Measurements from ENCODE around the gene ZBTB7C. TPM values are rescaled to one million over a fixed set of nuclear protein-coding genes. Genes with fewer than 3 reads are reported as not detected.

Gene ZBTB7C
- total RNA-seq, 5 donors from 2014 or later (not counting 1 experiment from before 2014, with no cell fraction given), result 0.06 TPM; not detected in 4

- DNase-seq, result no peak
- H3K9me3 ChIP-seq, result no peaks in the 10 kb centered on the region
- H3K27ac Mint-ChIP-seq, result no peak overlapping the region
- no peak overlapping the region for H3K4me3 ChIP-seq (ENCODE audit: control insufficient read depth in 1 of 2, extremely low read depth in 1 of 2, low read length in 1 of 2)
- H3K9me3 Mint-ChIP-seq, result peaks cover 10 to 16% (median 13%) of the 10 kb centered on the region in 3 donors
- H3K36me3 Mint-ChIP-seq, result no peaks in the 10 kb centered on the region
- ChIA-PET POLR2A (no interaction called here), CTCF (no interaction called here)
- no peak for ATAC-seq (replicated peaks in 1 of 4)
- no peak overlapping the region for H3K27ac ChIP-seq (ENCODE audit: low read length)
- no peaks in the 10 kb centered on the region for H3K36me3 ChIP-seq (ENCODE audit: control insufficient read depth in 2 of 2, extremely low read depth in 1 of 2, insufficient read depth in 1 of 2, low read length in 1 of 2)
- no peaks in the 10 kb centered on the region for H3K4me1 ChIP-seq (ENCODE audit: control insufficient read depth in 1 of 2, extremely low read depth in 1 of 2, insufficient read depth in 2 of 2, low read length in 2 of 2)
- H3K4me1 Mint-ChIP-seq, result no peaks in the 10 kb centered on the region
- peaks cover 14 to 19% of the 10 kb centered on the region in 2 donors for H3K27me3 Mint-ChIP-seq
- H3K27me3 ChIP-seq (replicated peaks in 1 of 2; ENCODE audit: control insufficient read depth in 2 of 2, extremely low read depth in 1 of 2, insufficient read depth in 2 of 2, low read length in 1 of 2), result no peaks in the 10 kb centered on the region
- no peak overlapping the region for H3K4me3 Mint-ChIP-seq
These were observed 164.7 kb downstream of the ZBTB7C start for GRCh38 chr18:48244530-48244929.

DNA sequence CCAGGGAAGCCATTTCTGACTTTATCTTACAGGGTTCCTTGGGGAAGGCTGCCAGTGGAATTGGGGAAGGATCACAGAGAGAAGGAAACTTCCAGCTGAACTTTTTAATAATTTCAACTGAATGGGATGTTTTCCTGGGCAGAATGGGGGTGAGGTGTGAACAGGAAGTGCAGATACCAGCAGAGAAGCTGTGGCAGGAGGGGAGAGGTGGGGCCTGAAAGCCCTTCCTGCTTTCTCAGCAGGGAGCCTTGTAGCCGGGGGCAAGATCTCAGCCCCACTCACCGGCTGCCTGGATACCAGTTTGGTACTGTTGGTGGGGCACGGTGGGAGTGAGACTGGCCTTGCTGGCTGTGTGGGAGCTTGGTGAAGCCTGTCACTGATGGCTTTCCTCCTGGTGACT is 170.5 kb downstream of the ZBTB7C start:
- no peak for ATAC-seq (replicated peaks in 1 of 4)
- peak overlapping the region in 1 of 3 donors; percentile 39 for H3K4me3 Mint-ChIP-seq
- no peaks in the 10 kb centered on the region for H3K9me3 ChIP-seq
- H3K4me1 Mint-ChIP-seq, result peaks cover 0 to 9% (median 6%) of the 10 kb centered on the region in 3 donors
- ChIA-PET POLR2A (no interaction called here), CTCF (interaction anchor here in 1 of 2 donors (0.6 kb wide), 1 partner anchor 21 kb away, joined by 3 read pairs; no protein-coding TSS in a partner anchor)
- H3K4me1 ChIP-seq (ENCODE audit: control insufficient read depth in 1 of 2, extremely low read depth in 1 of 2, insufficient read depth in 2 of 2, low read length in 2 of 2), result peaks cover 0 to 4% of the 10 kb centered on the region in 2 experiments
- H3K36me3 ChIP-seq (ENCODE audit: control insufficient read depth in 2 of 2, extremely low read depth in 1 of 2, insufficient read depth in 1 of 2, low read length in 1 of 2), result no peaks in the 10 kb centered on the region
- WGBS (ENCODE audit: insufficient coverage), result 39% methylated on average over 3 of the region's 3 CpGs
- peaks cover 0 to 8% of the 10 kb centered on the region in 2 experiments for H3K27me3 ChIP-seq (replicated peaks in 1 of 2; ENCODE audit: control insufficient read depth in 2 of 2, extremely low read depth in 1 of 2, insufficient read depth in 2 of 2, low read length in 1 of 2)
- no peak overlapping the region for H3K27ac ChIP-seq (ENCODE audit: low read length)
- H3K36me3 Mint-ChIP-seq, result no peaks in the 10 kb centered on the region
- no peak overlapping the region for H3K4me3 ChIP-seq (ENCODE audit: control insufficient read depth in 1 of 2, extremely low read depth in 1 of 2, low read length in 1 of 2)
- no peak for DNase-seq
- peak overlapping the region in 1 of 2 donors; percentile 24 for H3K27ac Mint-ChIP-seq
- peaks cover 8 to 22% (median 21%) of the 10 kb centered on the region in 3 donors for H3K9me3 Mint-ChIP-seq
- peaks cover 42 to 47% of the 10 kb centered on the region in 2 donors for H3K27me3 Mint-ChIP-seq

DNA sequence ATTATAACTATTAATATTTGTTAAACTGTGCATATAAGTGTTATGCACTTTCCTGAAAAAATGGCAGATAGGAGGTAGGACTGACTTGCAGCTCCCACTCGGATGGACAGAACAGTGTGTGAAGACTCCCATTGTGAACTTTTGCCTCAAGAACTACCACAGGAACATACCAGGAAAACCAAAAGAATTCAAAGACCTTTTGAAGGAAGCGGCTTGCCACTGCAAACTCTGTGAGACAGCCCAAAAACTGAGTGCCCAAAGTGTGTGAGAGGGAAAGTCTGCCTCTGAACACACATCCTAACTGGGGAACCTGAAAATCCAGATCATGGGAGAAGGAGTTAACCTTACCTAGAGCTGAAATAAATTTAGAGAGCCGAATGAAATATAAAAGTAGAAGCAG is 171.0 kb downstream of the ZBTB7C start:
- no peak for ATAC-seq (replicated peaks in 1 of 4)
- ChIA-PET POLR2A (no interaction called here), CTCF (interaction anchor here in 1 of 2 donors (0.6 kb wide), 1 partner anchor 21 kb away, joined by 3 read pairs; no protein-coding TSS in a partner anchor)
- no peaks in the 10 kb centered on the region for H3K36me3 Mint-ChIP-seq
- Histone ChIP-seq H3K27me3 (replicated peaks in 1 of 2; ENCODE audit: control insufficient read depth in 2 of 2, extremely low read depth in 1 of 2, insufficient read depth in 2 of 2, low read length in 1 of 2) (peaks cover 0 to 8% of the 10 kb centered on the region in 2 experiments), H3K4me1 (ENCODE audit: control insufficient read depth in 1 of 2, extremely low read depth in 1 of 2, insufficient read depth in 2 of 2, low read length in 2 of 2) (peaks cover 0 to 4% of the 10 kb centered on the region in 2 experiments), H3K36me3 (ENCODE audit: control insufficient read depth in 2 of 2, extremely low read depth in 1 of 2, insufficient read depth in 1 of 2, low read length in 1 of 2) (no peaks in the 10 kb centered on the region), H3K27ac (ENCODE audit: low read length) (no peak overlapping the region), H3K9me3 (no peaks in the 10 kb centered on the region), H3K4me3 (ENCODE audit: control insufficient read depth in 1 of 2, extremely low read depth in 1 of 2, low read length in 1 of 2) (no peak overlapping the region)
- peak overlapping the region in 1 of 3 donors; percentile 39 for H3K4me3 Mint-ChIP-seq
- peaks cover 39 to 48% of the 10 kb centered on the region in 2 donors for H3K27me3 Mint-ChIP-seq
- 71% methylated on average over 1 of the region's 3 CpGs for WGBS (ENCODE audit: insufficient coverage)
- no peak for DNase-seq
- peaks cover 0 to 9% (median 6%) of the 10 kb centered on the region in 3 donors for H3K4me1 Mint-ChIP-seq
- H3K9me3 Mint-ChIP-seq, result peaks cover 8 to 22% (median 21%) of the 10 kb centered on the region in 3 donors
- no peak overlapping the region for H3K27ac Mint-ChIP-seq

GRCh38 chr18:48236822-48237221 is 172.4 kb downstream of the ZBTB7C start:
- DNase-seq, result no peak

DNA sequence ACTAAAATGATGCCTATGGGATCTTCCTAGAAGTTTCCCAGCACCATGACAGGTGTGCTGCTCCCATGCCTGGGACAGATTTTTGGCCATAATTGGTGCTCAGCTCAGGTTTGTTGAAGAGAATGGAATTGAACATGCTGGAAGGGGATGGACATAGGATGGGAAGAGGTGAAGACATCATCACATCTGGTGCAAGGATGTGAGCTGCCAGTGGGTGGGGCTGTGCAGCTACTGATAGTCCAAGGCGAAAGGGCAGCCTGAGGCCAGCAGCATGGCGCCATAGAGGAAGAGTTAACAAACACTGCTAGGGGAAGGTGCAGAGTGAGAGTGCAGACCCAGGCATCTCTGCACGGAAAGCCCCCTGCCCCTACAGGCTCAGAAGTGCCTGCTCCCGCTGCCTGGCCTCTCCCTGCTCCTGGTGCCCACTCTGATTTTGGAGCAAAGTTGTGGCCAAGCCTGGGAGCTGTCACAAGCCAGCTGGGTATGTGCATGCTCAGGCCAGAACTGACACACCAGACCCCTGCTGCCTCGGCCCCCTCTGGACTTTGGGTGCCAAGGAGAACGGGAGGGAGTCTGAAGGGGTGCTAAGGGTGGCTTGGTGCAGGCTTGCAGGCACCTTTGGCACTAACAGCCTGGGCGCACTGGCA is 178.6 kb downstream of the ZBTB7C start:
- H3K4me3 Mint-ChIP-seq, result no peak overlapping the region
- no peak for DNase-seq
- peaks cover 0 to 21% of the 10 kb centered on the region in 2 donors for H3K27me3 Mint-ChIP-seq
- Histone ChIP-seq H3K9me3 (no peaks in the 10 kb centered on the region), H3K36me3 (ENCODE audit: control insufficient read depth in 2 of 2, extremely low read depth in 1 of 2, insufficient read depth in 1 of 2, low read length in 1 of 2) (no peaks in the 10 kb centered on the region), H3K4me3 (ENCODE audit: control insufficient read depth in 1 of 2, extremely low read depth in 1 of 2, low read length in 1 of 2) (no peak overlapping the region), H3K4me1 (ENCODE audit: control insufficient read depth in 1 of 2, extremely low read depth in 1 of 2, insufficient read depth in 2 of 2, low read length in 2 of 2) (peaks cover 0 to 17% of the 10 kb centered on the region in 2 experiments), H3K27ac (ENCODE audit: low read length) (no peak overlapping the region), H3K27me3 (replicated peaks in 1 of 2; ENCODE audit: control insufficient read depth in 2 of 2, extremely low read depth in 1 of 2, insufficient read depth in 2 of 2, low read length in 1 of 2) (peaks cover 0 to 8% of the 10 kb centered on the region in 2 experiments)
- ATAC-seq (replicated peaks in 1 of 4), result no peak
- no peaks in the 10 kb centered on the region for H3K36me3 Mint-ChIP-seq
- ChIA-PET CTCF (interaction anchor here in 1 of 2 donors (0.6 kb wide), 1 partner anchor 826 kb away, joined by 7 read pairs; no protein-coding TSS in a partner anchor), POLR2A (no interaction called here)
- H3K9me3 Mint-ChIP-seq, result no peaks in the 10 kb centered on the region
- no peak overlapping the region for H3K27ac Mint-ChIP-seq
- WGBS (ENCODE audit: insufficient coverage), result 74% methylated on average over 7 of the region's 7 CpGs
- peaks cover 3 to 28% (median 14%) of the 10 kb centered on the region in 3 donors for H3K4me1 Mint-ChIP-seq

More at GRCh38 chr18:48236822-48237221, 172.4 kb downstream of the ZBTB7C start:
- Histone ChIP-seq H3K36me3 (ENCODE audit: control insufficient read depth in 2 of 2, extremely low read depth in 1 of 2, insufficient read depth in 1 of 2, low read length in 1 of 2) (no peaks in the 10 kb centered on the region), H3K27me3 (replicated peaks in 1 of 2; ENCODE audit: control insufficient read depth in 2 of 2, extremely low read depth in 1 of 2, insufficient read depth in 2 of 2, low read length in 1 of 2) (peaks cover 0 to 10% of the 10 kb centered on the region in 2 experiments), H3K4me3 (ENCODE audit: control insufficient read depth in 1 of 2, extremely low read depth in 1 of 2, low read length in 1 of 2) (no peak overlapping the region), H3K9me3 (no peaks in the 10 kb centered on the region), H3K27ac (ENCODE audit: low read length) (no peak overlapping the region), H3K4me1 (ENCODE audit: control insufficient read depth in 1 of 2, extremely low read depth in 1 of 2, insufficient read depth in 2 of 2, low read length in 2 of 2) (peaks cover 0 to 4% of the 10 kb centered on the region in 2 experiments)
- Mint-ChIP-seq H3K4me1 (peaks cover 0 to 9% (median 6%) of the 10 kb centered on the region in 3 donors), H3K27ac (peak overlapping the region in 1 of 2 donors; percentile 10), H3K36me3 (no peaks in the 10 kb centered on the region), H3K9me3 (peaks cover 6 to 21% (median 16%) of the 10 kb centered on the region in 3 donors), H3K4me3 (no peak overlapping the region), H3K27me3 (peaks cover 38 to 43% of the 10 kb centered on the region in 2 donors)
- POLR2A ChIA-PET, result no interaction called here
- WGBS (ENCODE audit: insufficient coverage), result no CpG with 5 or more reads among the region's 2 CpGs
- CTCF ChIA-PET, result no interaction called here
- no peak for ATAC-seq (replicated peaks in 1 of 4)

DNA sequence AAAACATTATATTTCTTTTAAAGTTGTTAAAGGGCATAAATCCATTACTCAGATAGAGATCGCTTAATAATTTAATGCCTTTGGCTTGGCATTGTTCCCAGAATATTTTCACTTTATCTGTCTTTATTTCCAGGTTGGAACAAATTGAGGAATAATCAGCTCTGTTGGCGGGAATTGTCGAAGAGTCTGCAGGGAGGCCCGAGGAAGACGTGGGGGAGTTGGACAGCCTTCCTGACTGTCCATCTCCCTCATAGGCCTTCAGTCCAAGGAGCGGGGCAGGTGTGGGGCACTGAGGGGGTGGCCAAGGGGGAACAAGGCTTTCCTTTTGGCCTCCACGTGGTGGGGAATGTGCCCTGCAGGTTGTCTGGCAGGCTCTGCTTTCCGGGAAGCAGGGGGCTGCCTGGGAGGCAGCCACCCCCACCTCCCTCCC is 179.6 kb downstream of the ZBTB7C start:
- H3K27me3 Mint-ChIP-seq, result peaks cover 0 to 17% of the 10 kb centered on the region in 2 donors
- no peaks in the 10 kb centered on the region for H3K9me3 ChIP-seq
- H3K27ac ChIP-seq (ENCODE audit: low read length), result no peak overlapping the region
- H3K27ac Mint-ChIP-seq, result no peak overlapping the region
- POLR2A ChIA-PET, result no interaction called here
- CTCF ChIA-PET, result no interaction called here
- H3K4me3 ChIP-seq (ENCODE audit: control insufficient read depth in 1 of 2, extremely low read depth in 1 of 2, low read length in 1 of 2), result no peak overlapping the region
- peaks cover 0 to 8% of the 10 kb centered on the region in 2 experiments for H3K27me3 ChIP-seq (replicated peaks in 1 of 2; ENCODE audit: control insufficient read depth in 2 of 2, extremely low read depth in 1 of 2, insufficient read depth in 2 of 2, low read length in 1 of 2)
- peaks cover 0 to 17% of the 10 kb centered on the region in 2 experiments for H3K4me1 ChIP-seq (ENCODE audit: control insufficient read depth in 1 of 2, extremely low read depth in 1 of 2, insufficient read depth in 2 of 2, low read length in 2 of 2)
- H3K36me3 ChIP-seq (ENCODE audit: control insufficient read depth in 2 of 2, extremely low read depth in 1 of 2, insufficient read depth in 1 of 2, low read length in 1 of 2), result no peaks in the 10 kb centered on the region
- no peaks in the 10 kb centered on the region for H3K36me3 Mint-ChIP-seq
- ATAC-seq (replicated peaks in 1 of 4) (no peak), DNase-seq (no peak)
- H3K9me3 Mint-ChIP-seq, result no peaks in the 10 kb centered on the region
- H3K4me1 Mint-ChIP-seq, result peaks cover 3 to 28% (median 14%) of the 10 kb centered on the region in 3 donors
- H3K4me3 Mint-ChIP-seq, result no peak overlapping the region
- no CpG with 5 or more reads among the region's 8 CpGs for WGBS (ENCODE audit: insufficient coverage)
